Activated CD8-positive, alpha-beta memory T cell treated with anti-CD3 and anti-CD28 coated beads for 24 hours (primary cell): ENCODE data around the gene CELA2A.
A peak's percentile ranks its signal among the peaks of the same experiment; 100 is the strongest.
"Not testable (repeated sequence)": the region's sequence is repeated elsewhere in the genome, so short reads cannot be mapped to it uniquely, and the experiment has no call there.

Experiments used
- DNase-seq: peaks from one replicate; pipeline ENCODE4 v3.0.0-alpha.2; 2020

Gene CELA2A

DNA sequence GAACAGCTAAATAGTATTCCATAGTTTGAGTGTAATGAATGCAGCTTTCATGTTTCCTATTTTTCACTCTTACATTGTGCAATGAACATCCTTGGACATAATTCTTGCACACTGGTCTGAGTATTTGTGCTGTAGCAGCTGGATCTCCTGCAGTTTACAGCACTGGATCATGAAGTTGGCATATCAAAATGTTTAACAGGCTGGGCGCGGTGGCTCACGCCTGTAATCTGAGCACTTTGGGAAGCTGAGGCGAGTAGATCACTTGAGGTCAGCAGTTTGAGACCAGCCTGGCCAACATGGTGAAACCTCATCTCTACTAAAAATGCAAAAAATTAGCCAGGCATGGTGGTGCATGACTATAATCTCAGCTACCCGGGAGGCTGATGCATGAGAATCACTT is 14.5 kb downstream of the CELA2A start:
- not testable (repeated sequence) for DNase-seq

DNA sequence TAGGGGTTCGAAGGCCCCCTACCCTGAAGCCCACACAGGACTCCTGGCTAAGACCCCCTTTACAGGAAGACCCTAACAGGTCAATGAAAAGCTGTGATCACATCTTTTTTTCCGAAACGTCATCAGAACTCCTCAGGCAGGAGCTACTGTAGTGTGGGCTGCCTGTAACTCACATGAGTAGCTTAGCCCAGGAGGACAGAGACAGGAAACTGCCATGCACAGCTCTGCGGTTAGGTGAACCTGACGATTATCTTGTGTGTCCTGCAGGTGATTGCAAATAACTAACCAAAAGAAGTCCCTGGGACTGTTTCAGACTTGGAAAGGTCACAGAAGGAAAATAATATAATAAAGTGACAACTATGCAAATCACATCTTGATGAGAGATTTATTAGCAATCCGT is 15.2 kb downstream of the CELA2A start:
- DNase-seq: not testable (repeated sequence)

DNA sequence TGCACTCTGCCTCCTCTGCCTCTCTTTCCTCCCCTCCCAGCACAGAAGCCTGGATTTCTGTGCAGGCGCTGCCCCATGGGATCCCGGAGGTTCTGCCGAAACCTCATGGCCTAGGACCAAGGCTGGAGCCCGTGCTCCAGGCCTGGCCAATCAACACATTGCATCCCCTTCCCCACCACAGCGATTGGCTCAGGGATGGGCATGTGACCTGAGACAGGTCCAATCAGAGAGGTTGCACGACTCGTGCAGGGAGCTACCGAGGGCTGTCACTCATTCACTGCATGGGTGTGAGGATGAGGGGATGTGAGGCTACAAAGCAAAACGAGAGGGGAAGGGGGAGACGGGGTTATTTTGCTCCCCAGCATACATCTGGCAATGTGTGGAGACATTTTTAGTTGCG is 16.1 kb downstream of the CELA2A start:
- DNase-seq: no peak

DNA sequence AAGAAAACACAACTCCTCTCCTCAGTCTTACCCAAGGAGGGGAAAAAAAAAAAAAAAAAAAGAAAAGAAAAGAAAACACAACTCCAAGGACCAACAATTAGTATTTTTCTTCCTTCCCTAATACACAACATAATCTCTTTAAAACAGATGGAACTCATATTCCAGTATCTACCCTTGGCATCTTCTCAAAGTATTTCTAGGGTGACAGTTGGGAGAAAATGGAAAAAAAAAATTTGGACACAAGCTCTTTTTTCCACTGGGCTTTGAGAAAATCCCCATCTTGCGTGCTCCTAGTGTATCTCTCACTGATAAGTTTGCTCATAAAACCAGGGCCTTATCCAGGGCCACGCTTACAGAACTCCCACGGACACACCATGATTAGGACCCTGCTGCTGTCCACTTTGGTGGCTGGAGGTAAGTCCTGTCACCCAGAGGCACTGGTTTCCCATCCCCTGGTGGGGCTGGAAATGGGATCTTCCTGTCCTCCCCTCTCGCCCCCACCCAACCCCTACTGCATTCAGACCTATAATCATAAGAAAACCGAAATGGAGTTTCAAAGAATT is 19.3 kb downstream of the CELA2A start, which contains the start of gene CELA2B:
Gene CELA2B (plus strand): TSS at position 353 of the 563 bp plus-strand sequence. CDS start 22 bp downstream, at position 375.
- no peak for DNase-seq

DNA sequence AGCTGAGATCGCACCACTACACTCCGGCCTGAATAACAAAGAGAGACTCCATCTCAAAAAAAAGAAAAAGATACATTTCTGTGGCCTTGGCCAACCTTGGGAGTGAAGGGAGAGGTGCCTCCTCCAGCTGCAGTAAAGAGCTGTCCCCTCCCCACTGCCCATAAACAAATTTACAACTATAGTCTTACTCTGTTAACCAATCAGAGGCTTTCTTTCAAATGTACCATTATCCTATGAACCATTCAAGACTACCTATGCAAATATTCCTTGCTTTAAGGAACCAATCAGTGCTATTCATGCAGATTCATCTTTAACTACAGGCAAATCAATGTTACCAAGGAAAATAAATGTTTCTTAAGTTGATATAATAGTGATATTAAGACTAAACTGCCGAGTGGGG is 20.4 kb downstream of the CELA2A start:
- DNase-seq: no peak

DNA sequence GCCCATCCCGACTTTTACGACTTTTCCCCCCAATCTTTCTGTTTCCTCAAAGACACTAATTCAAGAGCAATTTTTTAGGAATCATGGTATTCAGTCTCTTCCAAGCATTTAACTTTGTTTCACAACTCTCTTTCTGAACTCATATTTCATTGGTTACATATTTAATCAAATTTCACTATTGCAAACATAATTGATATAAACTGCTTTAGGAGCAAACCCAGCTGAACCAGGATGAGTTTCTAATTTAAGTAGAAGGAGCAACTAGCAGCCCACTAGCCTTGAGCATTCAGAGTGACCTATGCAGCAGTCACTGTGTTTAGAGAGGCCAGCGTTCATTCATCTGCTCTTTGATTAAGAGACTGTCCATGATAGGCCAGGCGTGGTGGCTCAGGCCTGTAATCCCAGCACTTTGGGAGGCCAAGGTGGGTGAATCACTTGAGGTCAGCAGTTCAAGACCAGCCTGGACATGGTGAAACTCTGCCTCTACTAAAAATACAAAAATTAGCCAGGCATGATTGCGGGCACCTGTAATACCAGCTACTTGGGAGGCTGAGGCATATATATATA is 21.2 kb downstream of the CELA2A start:
- no peak for DNase-seq

DNA sequence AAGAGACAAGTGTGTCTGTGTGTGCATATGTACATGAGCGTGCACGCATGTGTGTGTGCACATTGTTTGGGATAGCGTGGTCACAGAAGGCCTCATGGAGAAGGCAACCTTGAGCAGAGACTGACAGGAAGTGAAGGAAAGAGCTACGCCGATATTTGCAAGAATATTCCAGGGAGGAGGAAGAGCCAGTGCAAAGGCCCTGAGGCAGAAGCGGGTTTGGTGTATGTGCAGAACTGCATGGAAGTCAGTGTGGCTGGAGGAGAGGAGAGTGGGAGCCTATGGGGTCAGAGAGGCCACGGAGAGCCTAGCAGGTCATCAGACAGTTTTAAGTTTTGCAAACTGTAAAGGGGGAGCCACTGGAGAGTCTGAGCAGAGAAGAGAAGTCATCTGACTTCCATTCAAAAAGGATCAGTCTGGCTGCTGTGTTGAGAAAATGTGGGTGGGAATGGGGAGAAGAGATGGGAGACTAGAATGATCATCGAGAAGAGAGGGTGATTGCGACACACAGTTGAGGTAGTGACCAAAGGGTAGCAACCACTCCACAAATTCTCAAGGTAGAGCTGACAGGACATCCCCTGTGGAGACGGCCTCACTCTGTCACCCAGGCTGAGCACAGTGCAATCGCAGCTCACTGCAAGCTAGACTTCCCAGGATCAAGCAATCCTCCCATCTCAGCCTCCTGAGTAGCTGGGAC is 23.3 kb downstream of the CELA2A start:
- DNase-seq: no peak

DNA sequence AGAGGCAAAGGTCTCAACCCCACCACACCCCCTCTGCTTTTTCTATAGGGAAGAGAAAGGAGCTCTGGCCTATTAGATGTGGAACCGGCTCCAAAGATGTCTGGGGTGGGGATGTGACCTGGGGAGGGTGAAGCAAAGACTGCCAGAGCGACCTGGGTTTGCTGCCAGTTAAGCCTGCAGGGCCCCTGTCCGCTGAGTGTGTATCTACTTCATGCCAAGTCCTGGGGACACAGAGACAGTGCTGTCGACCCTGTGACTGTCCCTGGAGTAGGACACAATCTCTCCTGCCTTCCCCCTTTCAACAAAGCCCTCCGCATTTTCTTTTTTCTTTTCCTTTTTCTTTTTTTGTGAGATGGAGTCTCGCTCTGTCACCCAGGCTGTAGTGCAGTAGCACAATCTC is 25.9 kb downstream of the CELA2A start:
- DNase-seq: not testable (repeated sequence)

DNA sequence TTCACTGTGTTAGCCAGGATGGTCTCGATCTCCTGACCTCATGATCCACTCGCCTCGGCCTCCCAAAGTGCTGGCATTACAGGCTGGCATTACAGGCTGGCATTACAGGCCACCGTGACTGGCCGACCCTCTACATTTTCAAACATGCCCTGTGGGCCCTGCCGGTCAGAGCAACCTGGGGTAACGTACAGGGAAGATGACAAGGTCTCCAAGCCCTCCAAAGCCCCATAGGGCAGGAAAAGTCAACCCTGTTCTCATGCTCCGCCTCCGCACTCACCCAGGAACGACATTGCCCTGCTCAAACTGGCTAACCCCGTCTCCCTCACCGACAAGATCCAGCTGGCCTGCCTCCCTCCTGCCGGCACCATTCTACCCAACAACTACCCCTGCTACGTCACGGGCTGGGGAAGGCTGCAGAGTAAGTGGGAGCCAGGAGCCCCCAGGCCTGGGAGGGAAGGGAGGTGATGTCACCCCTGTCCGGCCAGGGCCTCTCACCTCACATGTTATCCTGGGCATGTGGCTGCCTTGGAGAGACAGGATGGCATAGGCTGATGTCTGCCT is 26.5 kb downstream of the CELA2A start:
- DNase-seq: not testable (repeated sequence)

DNA sequence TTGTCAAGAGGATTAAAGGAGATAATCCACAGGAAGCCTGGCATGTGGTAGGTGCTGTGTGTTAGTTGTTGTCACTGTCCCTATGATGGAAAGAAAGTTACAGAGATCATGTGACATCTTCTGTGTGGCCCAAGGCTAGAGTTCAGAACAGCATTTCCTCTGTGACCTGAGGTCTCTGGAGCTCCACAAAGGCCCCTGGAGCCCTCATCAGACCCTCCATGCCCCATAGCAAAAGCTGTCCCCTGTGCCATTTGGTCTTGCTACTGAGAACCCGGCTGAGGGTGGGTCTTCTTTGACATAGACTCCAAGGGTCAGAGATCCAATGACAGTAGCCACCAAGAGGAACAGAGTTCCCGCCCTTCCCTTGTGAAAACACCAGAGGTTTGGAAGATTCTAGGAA is 27.4 kb downstream of the CELA2A start:
- no peak for DNase-seq

DNA sequence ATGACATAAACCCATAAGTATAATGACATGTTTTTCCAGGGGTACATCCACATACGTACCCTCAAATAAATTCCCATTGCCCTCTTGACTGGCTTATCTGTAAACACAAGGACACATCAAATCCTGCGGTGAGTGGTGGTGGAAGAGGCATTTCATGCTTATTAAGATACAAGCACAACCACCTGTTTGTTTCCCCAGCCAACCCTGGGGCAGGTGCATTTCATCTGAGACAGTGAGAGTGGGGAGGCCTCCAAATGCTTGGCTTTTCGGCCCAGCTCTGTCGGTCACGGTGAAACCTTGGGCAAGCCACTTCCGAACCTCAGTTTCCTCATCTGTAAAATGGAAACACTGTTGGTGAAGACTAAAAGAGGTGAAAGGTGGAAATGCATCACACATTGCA is 27.9 kb downstream of the CELA2A start:
- DNase-seq: not testable (repeated sequence)

DNA sequence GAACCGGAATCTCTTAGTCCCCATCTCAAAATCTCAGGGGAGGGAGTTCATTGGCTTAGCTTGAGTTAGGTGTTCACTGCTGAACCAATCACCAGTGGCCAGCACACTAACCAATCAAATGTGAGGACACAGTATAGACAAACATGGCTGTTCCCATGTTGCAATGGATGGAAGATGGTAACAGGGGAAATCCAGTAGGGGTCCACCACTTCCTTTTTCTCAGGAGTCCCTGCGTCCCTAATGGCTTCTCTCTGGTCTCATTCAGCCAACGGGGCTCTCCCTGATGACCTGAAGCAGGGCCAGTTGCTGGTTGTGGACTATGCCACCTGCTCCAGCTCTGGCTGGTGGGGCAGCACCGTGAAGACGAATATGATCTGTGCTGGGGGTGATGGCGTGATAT is 29.1 kb downstream of the CELA2A start:
- no peak for DNase-seq

DNA sequence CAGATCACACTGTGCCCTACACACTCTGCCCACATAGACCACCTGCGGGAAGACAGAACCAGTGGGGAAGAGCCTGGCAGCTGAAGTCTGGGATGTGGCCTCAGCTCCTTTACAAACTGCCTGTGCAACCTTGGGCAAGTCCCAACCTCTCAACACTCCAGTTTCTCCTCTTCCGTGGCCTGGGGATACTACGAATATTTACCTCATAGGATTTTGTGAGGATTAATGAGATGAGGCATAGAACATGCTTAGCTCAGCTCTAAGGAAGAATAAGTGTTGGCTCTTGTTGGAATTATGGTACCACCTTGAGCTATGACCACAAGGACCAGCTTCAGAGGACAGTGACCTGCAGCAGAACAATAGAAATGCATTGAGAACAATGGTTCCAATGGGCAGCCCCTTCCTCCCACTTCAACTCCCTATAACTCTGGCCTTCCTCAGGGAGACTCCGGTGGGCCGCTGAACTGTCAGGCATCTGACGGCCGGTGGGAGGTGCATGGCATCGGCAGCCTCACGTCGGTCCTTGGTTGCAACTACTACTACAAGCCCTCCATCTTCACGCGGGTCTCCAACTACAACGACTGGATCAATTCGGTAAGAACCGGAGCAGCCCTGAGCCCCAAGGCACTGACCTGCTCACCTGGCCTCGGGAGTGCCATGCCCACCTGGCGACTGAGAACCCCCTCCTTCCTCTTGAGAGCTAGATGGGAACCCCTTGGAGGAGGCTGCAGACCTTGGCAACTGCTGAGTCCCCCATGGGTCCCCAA is 30.5 kb downstream of the CELA2A start:
- not testable (repeated sequence) for DNase-seq

DNA sequence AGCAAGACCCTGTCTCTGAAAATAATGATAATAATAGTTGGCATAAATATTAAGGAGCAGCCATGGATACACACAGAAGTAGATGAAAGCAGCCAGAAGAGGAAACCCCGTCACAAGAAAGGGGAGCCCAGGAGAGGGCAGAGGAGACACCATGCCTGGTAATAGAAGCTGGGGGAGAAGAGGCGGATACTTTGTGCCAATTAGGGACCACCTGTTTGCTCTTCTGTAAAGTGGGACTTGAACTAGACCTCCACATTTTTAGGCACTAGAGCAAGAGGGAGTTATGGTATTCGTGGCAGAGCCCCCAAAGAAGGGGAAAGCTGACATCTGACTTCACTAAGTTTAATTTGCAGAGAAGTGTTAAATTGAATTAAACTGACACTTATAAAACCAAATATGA is 31.8 kb downstream of the CELA2A start:
- no peak for DNase-seq

DNA sequence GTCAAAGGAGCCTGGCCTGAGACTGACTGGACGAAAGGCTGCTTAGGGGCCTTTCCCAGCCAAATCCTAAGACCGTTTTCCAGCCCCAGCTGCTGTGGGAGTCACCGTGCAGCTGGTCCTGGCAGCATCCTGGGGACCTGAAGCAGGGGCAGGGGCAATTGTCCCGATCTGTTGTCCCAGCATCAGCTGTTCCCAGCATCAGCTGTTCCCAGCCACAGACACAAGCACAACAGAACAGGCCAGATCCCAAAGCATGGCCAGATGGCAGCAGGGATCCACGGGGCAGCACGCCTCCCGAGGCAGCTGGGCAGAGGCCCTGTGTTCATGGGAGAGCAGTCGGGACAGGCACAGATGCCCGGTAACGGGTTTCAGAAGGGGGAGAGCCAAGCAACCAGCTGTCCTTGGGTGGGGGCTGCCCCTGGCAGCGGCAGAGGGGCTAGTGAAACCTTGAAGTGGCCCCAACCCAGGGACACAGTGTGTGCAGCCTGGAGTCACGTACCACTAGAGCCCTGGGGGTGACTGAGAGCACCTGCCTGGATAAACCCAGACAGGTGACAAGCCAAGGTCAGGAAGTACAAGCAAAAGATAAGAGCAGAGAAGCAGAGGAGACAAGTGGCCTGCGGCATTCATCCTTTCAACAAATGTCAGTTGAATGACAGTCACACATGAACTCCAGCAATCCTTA is 32.7 kb downstream of the CELA2A start:
- no peak for DNase-seq

DNA sequence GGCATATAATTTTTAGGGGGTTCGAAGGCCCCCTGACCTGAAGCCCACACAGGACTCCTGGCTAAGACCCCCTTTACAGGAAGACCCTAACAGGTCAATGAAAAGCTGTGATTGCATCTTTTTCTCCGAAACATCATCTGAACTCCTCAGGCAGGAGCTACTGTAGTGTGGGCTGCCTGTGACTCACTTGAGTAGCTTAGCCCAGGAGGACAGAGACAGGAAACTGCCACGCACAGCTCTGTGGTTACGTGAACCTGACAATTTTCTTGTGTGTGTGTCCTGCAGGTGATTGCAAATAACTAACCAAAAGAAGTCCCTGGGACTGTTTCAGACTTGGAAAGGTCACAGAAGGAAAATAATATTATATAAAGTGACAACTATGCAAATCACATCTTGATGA is 34.5 kb downstream of the CELA2A start:
- not testable (repeated sequence) for DNase-seq

DNA sequence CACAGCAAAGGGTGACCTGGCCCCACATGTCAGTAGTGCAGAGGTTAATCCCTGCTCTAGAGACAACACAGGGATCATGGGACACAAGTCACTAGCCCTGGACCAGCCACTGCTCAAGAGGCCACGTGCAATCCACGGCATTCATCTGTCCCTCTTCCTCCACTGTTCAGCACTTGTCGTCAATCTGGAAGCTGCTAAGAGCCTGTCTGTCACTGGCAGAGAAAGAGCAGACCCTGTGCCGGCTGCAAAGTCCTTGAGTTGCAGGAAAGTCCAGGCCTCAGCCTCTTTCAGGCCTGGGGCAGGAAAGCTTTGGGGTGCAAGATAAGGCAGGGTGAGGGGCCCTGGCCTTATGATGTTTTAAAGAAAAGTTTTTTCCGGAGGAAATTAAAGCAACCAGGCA is 36.1 kb downstream of the CELA2A start:
- DNase-seq: no peak

DNA sequence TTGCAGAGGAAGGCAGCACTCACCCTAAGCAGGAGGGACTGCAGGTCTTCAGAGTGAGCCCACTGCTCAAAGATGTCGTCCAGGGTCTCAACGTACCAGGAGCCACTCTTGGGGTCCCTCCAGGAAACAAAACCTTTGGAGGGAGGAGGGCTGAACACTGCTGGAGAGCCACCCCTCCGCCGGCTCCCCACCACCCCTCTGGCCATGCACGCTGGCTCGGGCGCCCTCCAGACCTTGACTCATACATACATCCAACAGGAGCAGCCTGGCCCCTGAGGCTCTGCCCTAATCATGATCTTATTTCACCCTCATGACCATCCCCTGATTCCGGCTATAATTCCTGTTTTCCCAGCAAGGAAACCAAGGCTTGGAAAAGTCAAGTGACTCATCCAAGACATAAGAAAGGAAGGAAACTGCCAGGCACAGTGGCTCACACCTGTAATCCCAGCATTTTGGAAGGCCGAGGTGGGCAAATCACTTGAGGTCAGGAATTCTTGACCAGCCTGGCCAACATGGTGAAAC is 37.4 kb downstream of the CELA2A start:
- DNase-seq: no peak

DNA sequence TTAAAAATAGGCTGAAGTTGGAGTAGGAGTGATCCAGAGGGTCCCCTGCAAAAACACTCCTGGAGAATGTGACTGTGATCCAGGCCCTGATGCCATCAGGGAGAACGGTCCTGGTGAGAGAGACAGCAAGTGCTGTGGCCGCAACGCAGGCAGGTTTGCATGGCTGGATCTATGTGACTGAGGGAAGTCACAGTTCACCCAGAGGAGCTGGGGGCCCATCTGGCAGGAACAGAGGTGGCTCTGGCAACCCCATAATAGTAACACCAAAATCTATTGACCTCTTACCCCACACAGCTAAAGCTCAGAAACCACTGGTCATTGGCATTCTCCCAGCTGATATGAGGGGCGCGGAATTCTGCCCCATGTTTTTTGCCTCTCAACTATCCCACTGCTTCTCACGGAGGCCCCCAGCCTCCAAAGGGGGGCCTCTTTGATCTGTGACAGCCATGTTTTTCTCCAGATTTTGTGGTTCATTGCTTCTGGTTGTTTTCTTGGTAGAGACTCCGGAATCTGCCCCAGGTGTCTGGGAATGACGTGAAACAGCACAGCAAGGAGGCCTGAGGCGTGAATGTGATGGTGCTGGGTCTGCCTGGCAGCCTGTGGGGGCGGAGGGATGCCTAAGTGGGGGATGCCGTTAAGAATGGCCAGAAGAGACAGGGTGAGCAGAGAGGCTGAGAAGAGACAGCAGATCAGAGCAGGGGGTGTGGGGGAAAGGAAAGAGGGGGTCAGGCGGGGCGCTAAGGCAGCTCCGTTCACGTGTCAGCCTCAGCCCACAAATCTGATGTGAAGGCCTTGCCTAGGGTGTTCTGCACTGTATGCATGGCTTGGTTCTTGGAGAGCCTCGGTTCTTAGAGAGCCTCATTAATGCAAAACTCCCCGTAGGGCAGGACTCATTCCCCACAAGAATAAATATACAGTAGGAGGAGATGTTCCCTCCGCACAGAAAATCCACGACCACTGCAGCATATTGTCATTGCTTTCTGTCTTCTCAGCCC is 43.9 kb downstream of the CELA2A start:
- no peak for DNase-seq

DNA sequence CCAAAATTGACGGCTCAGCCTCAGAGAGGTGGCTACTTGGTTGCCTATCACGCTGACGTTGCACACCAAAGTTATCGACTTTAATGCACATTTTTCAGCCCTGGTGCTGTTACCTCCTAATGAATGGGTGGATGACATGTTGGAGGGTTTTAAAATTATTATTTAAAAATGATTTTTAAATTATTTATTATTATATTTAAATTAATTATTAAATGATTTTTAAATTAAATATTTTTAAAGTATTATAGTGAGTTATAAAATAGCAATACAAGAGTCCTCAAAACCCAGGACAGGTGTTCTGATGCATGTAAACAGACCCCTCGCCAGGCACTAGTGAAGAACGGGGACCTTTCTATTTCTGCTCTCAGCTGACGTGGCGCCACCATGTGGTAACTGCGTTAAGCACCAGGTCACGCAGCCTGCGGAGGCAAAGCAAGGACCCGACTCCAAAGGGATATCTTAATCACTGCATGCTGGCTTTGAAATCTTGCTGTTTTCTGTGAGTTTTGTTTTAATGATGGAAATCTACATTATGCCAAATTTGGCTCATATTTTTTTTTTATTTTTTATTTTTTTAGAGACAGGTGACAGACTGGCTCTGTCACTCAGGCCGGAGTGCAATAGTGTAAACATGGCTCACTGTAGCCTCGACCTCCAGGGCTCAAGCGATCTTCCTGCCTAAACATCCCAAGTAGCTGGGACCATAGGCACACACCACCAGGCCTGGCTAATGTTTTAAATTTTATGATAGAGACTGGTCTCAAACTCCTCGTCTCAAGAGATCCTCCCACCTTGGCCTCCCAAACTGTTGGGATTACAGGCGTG is 44.9 kb downstream of the CELA2A start:
- DNase-seq: peak; percentile 71
